Upper lobe of right lung (tissue), 1 donor: Measurements from ENCODE around the gene ARFGEF3. TPM values are rescaled to one million over a fixed set of nuclear protein-coding genes. Genes with fewer than 3 reads are reported as not detected.
"Not testable (repeated sequence)": the region's sequence is repeated elsewhere in the genome, so short reads cannot be mapped to it uniquely, and the experiment has no call there.

Experiments used
- ATAC-seq: fragments of 200-7000 bp; cut with Tn5 transposase; one replicate; pipeline ENCODE4 v1.9.1; 2020; ENCODE audit warnings: mild to moderate bottlenecking, moderate library complexity
- DNase-seq: peaks from one replicate; pipeline ENCODE4 v3.0.0-alpha.2; 2020
- H3K27ac ChIP-seq: fragments of 200-600 bp; one replicate; pipeline ENCODE4 v1.8.0; 2022
- H3K27me3 ChIP-seq: fragments of 200-600 bp; one replicate; pipeline ENCODE4 v1.8.0; 2022; ENCODE audit warnings: mild to moderate bottlenecking
- H3K36me3 ChIP-seq: fragments of 200-600 bp; one replicate; pipeline ENCODE4 v1.8.0; 2022
- H3K4me1 ChIP-seq: fragments of 200-600 bp; one replicate; pipeline ENCODE4 v1.8.0; 2022
- H3K4me3 ChIP-seq: fragments of 200-600 bp; one replicate; pipeline ENCODE4 v1.8.0; 2022; ENCODE audit warnings: mild to moderate bottlenecking
- H3K9me3 ChIP-seq: fragments of 200-600 bp; one replicate; pipeline ENCODE4 v1.8.0; 2022
- CTCF ChIP-seq: fragments of 200-600 bp; IDR thresholded peaks from one replicate; pipeline ENCODE4 v1.8.0; 2022; ENCODE audit warnings: antibody characterized with exemption
- intact Hi-C: fragments of 100-400 bp; cut with DNase I; formaldehyde crosslinking; loops from one replicate; pipeline ENCODE4 v1.11.0; 2022
- total RNA-seq: library from RNA; stranded (reverse); fragmentation: NEBNext Ultra II Directional; extraction: Animal tissue kit (Norgen Biotek cat#: 25700); gene quantifications from one replicate; pipeline ENCODE4 v1.2.1, GENCODE V29; 2021
- donor health status: DM: no; HTN: yes; CAD: no; lungs with severe emphysema.

The ARFGEF3 gene
- total RNA-seq, 1 donor from 2014 or later, result 27.2 TPM

GRCh38 chr6:138206862-138207261 is 45.1 kb downstream of the ARFGEF3 start:
- intact Hi-C loops, result no loop called here
- DNase-seq, result no peak
- H3K9me3 ChIP-seq, result no peaks in the 10 kb centered on the region
- H3K4me3 ChIP-seq, result no peak overlapping the region
- H3K27me3 ChIP-seq, result no peaks in the 10 kb centered on the region
- no peaks in the 10 kb centered on the region for H3K4me1 ChIP-seq
- no peak for TF ChIP-seq CTCF
- no peak for ATAC-seq
- H3K36me3 ChIP-seq, result no peaks in the 10 kb centered on the region
- no peak overlapping the region for H3K27ac ChIP-seq

- Histone ChIP-seq H3K4me3 (no peak overlapping the region), H3K27ac (no peak overlapping the region), H3K4me1 (no peaks in the 10 kb centered on the region), H3K9me3 (no peaks in the 10 kb centered on the region), H3K27me3 (no peaks in the 10 kb centered on the region), H3K36me3 (no peaks in the 10 kb centered on the region)
- peak; percentile 28 for TF ChIP-seq CTCF
- intact Hi-C loops, result no loop called here
- ATAC-seq, result peak; percentile 44
- DNase-seq, result no peak
Observed at GRCh38 chr6:138211048-138211581, 49.4 kb downstream of the ARFGEF3 start.

GRCh38 chr6:138211601-138212000 is 49.9 kb downstream of the ARFGEF3 start:
- no peak for TF ChIP-seq CTCF
- Histone ChIP-seq H3K4me1 (no peaks in the 10 kb centered on the region), H3K9me3 (no peaks in the 10 kb centered on the region), H3K36me3 (no peaks in the 10 kb centered on the region), H3K27ac (no peak overlapping the region), H3K4me3 (no peak overlapping the region), H3K27me3 (no peaks in the 10 kb centered on the region)
- no peak for DNase-seq
- ATAC-seq, result no peak
- intact Hi-C loops, result no loop called here

- H3K27me3 ChIP-seq, H3K27ac ChIP-seq, H3K9me3 ChIP-seq, H3K36me3 ChIP-seq, ATAC-seq, intact Hi-C loops, DNase-seq, H3K4me3 ChIP-seq, H3K4me1 ChIP-seq: not testable (repeated sequence)
Observed at GRCh38 chr6:138212530-138212929, 50.8 kb downstream of the ARFGEF3 start.

- no peak overlapping the region for H3K27ac ChIP-seq
- ATAC-seq, result no peak
Observed at GRCh38 chr6:138215093-138215782, 53.5 kb downstream of the ARFGEF3 start.

More at GRCh38 chr6:138215093-138215782, 53.5 kb downstream of the ARFGEF3 start:
- Histone ChIP-seq H3K4me1 (no peaks in the 10 kb centered on the region), H3K4me3 (no peak overlapping the region), H3K27me3 (no peaks in the 10 kb centered on the region), H3K9me3 (no peaks in the 10 kb centered on the region), H3K36me3 (no peaks in the 10 kb centered on the region)
- intact Hi-C loops, result no loop called here
- no peak for DNase-seq
- TF ChIP-seq CTCF, result no peak
